GM12892 (cell line): ENCODE results near the gene SLC48A1.

ENCODE experiments used
- POLR2A ChIP-seq: IDR thresholded peaks from 2 replicates; pipeline ENCODE4 v1.6.1; 2011; ENCODE audit warnings: low read depth, low read length, control low read depth
- POLR2AphosphoS5 ChIP-seq: IDR thresholded peaks from 2 replicates; pipeline ENCODE4 v1.6.1; 2011; ENCODE audit warnings: low read depth, low read length, control low read depth
- TAF1 ChIP-seq: IDR thresholded peaks from 2 replicates; pipeline ENCODE4 v1.6.1; 2011; ENCODE audit warnings: low read depth, mild to moderate bottlenecking, control low read depth, low read length, borderline replicate concordance

GRCh38 chr12:47824198-47824597 lies 51.2 kb downstream of the SLC48A1 start:
- no peak for TF ChIP-seq POLR2A
- TF ChIP-seq POLR2AphosphoS5, result no peak
- TF ChIP-seq TAF1, result no peak
